Activated naive CD4-positive, alpha-beta T cell (primary cell): ENCODE results near the gene SNURF.
"Not testable (repeated sequence)": the region's sequence is repeated elsewhere in the genome, so short reads cannot be mapped to it uniquely, and the experiment has no call there.

Experiments
- DNase-seq, 4 experiments: peaks; one replicate each; lab custom pipeline; 2025; lab: John Stamatoyannopoulos, UW

Gene SNURF

GRCh38 chr15:24954783-24955530 lies at the start of gene SNURF, which contains the start of gene SNRPN:
Gene SNURF, plus strand, starts transcription at chr15:24954987. Its CDS starts 62 bp downstream, at chr15:24955049.
Gene SNRPN, plus strand, starts transcription at chr15:24954987. Its CDS starts 19,467 bp downstream, at chr15:24974454.
- peak; percentile 15 to 59 (median 26) for DNase-seq

GRCh38 chr15:24916305-24917009 lies 38.3 kb upstream of the SNURF start:
- no peak for DNase-seq

- DNase-seq, result no peak
Observed at GRCh38 chr15:24917431-24917830, 37.4 kb upstream of the SNURF start.

GRCh38 chr15:24919446-24919845 lies 35.3 kb upstream of the SNURF start:
- DNase-seq, result no peak

- not testable (repeated sequence) for DNase-seq
Observed at GRCh38 chr15:24922781-24923180, 32.0 kb upstream of the SNURF start.

- DNase-seq, result no peak
Observed at GRCh38 chr15:24924153-24924552, 30.6 kb upstream of the SNURF start.

- DNase-seq, result no peak
Observed at GRCh38 chr15:24924621-24925020, 30.2 kb upstream of the SNURF start.

GRCh38 chr15:24931874-24932732 lies 22.7 kb upstream of the SNURF start:
- DNase-seq, result not testable (repeated sequence)

GRCh38 chr15:24933716-24934115 lies 21.1 kb upstream of the SNURF start:
- no peak for DNase-seq

GRCh38 chr15:24938224-24938623 lies 16.6 kb upstream of the SNURF start:
- not testable (repeated sequence) for DNase-seq

GRCh38 chr15:24940236-24940635 lies 14.6 kb upstream of the SNURF start:
- no peak for DNase-seq

GRCh38 chr15:24943361-24943760 lies 11.4 kb upstream of the SNURF start:
- DNase-seq, result no peak

GRCh38 chr15:24944954-24945353 lies 9.8 kb upstream of the SNURF start:
- no peak for DNase-seq

GRCh38 chr15:24945711-24946110 lies 9.1 kb upstream of the SNURF start:
- DNase-seq, result no peak

GRCh38 chr15:24948495-24948894 lies 6.3 kb upstream of the SNURF start:
- no peak for DNase-seq

GRCh38 chr15:24955531-24955921 lies 739 bp downstream of the SNURF start:
- peak in 3 of 4 experiments; percentile 1 to 19 (median 17) for DNase-seq

- DNase-seq, result peak in 3 of 4 experiments; percentile 29 to 65 (median 62)
Observed at GRCh38 chr15:24956111-24956838, 1.5 kb downstream of the SNURF start.

GRCh38 chr15:24957691-24958090 lies 2.9 kb downstream of the SNURF start:
- no peak for DNase-seq

- DNase-seq, result no peak
Observed at GRCh38 chr15:24961967-24962366, 7.2 kb downstream of the SNURF start.

GRCh38 chr15:24962880-24963279 lies 8.1 kb downstream of the SNURF start:
- DNase-seq, result no peak

GRCh38 chr15:24966364-24967103 lies 11.7 kb downstream of the SNURF start:
- no peak for DNase-seq
